Effector memory CD4-positive, alpha-beta T cell (primary cell): ENCODE measurements around the gene PTPRD.

ENCODE experiments used
- DNase-seq, 3 donors: peaks; one replicate each; pipeline ENCODE4 v3.0.0-alpha.2; 2020
- H3K27ac ChIP-seq: 2 replicates; pipeline ENCODE4 v1.7.0; 2013; ENCODE audit warnings: mild to moderate bottlenecking, low read length, moderate library complexity; ENCODE audit not compliant: insufficient read depth, poor library complexity, severe bottlenecking
- H3K27me3 ChIP-seq: replicated peaks from 2 replicates; pipeline ENCODE4 v1.7.0; 2013; ENCODE audit warnings: mild to moderate bottlenecking, low read length; ENCODE audit not compliant: insufficient read depth, control insufficient read depth, poor library complexity, severe bottlenecking
- H3K36me3 ChIP-seq: 2 replicates; pipeline ENCODE4 v1.7.0; 2013; ENCODE audit warnings: mild to moderate bottlenecking, low read length, moderate library complexity; ENCODE audit not compliant: control insufficient read depth, insufficient read depth
- H3K4me1 ChIP-seq: 2 replicates; pipeline ENCODE4 v1.7.0; 2013; ENCODE audit warnings: low read length, mild to moderate bottlenecking; ENCODE audit not compliant: control insufficient read depth, insufficient read depth, poor library complexity, severe bottlenecking
- H3K4me3 ChIP-seq: 2 replicates; pipeline ENCODE4 v1.7.0; 2013; ENCODE audit warnings: low read length, low read depth, mild to moderate bottlenecking; ENCODE audit not compliant: insufficient read depth, poor library complexity, severe bottlenecking
- H3K9me3 ChIP-seq: 2 replicates; pipeline ENCODE4 v1.7.0; 2013; ENCODE audit warnings: mild to moderate bottlenecking, low read length, moderate library complexity; ENCODE audit not compliant: control insufficient read depth

Gene PTPRD

GRCh38 chr9:8429768-8430167 lies 2183.0 kb downstream of the PTPRD start:
- H3K36me3 ChIP-seq = no peaks in the 10 kb centered on the region
- H3K9me3 ChIP-seq = no peaks in the 10 kb centered on the region
- no peak overlapping the region for H3K27ac ChIP-seq
- H3K4me1 ChIP-seq = no peaks in the 10 kb centered on the region
- no peak overlapping the region for H3K4me3 ChIP-seq
- no peak for DNase-seq
- H3K27me3 ChIP-seq = no peaks in the 10 kb centered on the region

GRCh38 chr9:8429157-8429556 lies 2183.6 kb downstream of the PTPRD start:
- H3K36me3 ChIP-seq = no peaks in the 10 kb centered on the region
- H3K9me3 ChIP-seq = no peaks in the 10 kb centered on the region
- H3K4me3 ChIP-seq = no peak overlapping the region
- H3K27me3 ChIP-seq = no peaks in the 10 kb centered on the region
- no peak overlapping the region for H3K27ac ChIP-seq
- H3K4me1 ChIP-seq = no peaks in the 10 kb centered on the region
- DNase-seq = no peak

GRCh38 chr9:8428389-8428788 lies 2184.4 kb downstream of the PTPRD start:
- no peaks in the 10 kb centered on the region for H3K4me1 ChIP-seq
- DNase-seq = no peak
- H3K9me3 ChIP-seq = no peaks in the 10 kb centered on the region
- no peaks in the 10 kb centered on the region for H3K36me3 ChIP-seq
- H3K4me3 ChIP-seq = no peak overlapping the region
- H3K27ac ChIP-seq = no peak overlapping the region
- H3K27me3 ChIP-seq = no peaks in the 10 kb centered on the region

GRCh38 chr9:8424786-8425410 lies 2187.9 kb downstream of the PTPRD start:
- Histone ChIP-seq H3K4me1 (no peaks in the 10 kb centered on the region), H3K9me3 (no peaks in the 10 kb centered on the region), H3K36me3 (no peaks in the 10 kb centered on the region), H3K4me3 (no peak overlapping the region), H3K27me3 (no peaks in the 10 kb centered on the region), H3K27ac (no peak overlapping the region)
- no peak for DNase-seq

- H3K36me3 ChIP-seq = no peaks in the 10 kb centered on the region
- H3K9me3 ChIP-seq = no peaks in the 10 kb centered on the region
- no peak for DNase-seq
- no peak overlapping the region for H3K4me3 ChIP-seq
- no peaks in the 10 kb centered on the region for H3K27me3 ChIP-seq
- no peaks in the 10 kb centered on the region for H3K4me1 ChIP-seq
- no peak overlapping the region for H3K27ac ChIP-seq
Measured at GRCh38 chr9:8420416-8420815, 2192.4 kb downstream of the PTPRD start.

- Histone ChIP-seq H3K27me3 (no peaks in the 10 kb centered on the region), H3K27ac (no peak overlapping the region), H3K4me1 (no peaks in the 10 kb centered on the region), H3K36me3 (no peaks in the 10 kb centered on the region), H3K9me3 (no peaks in the 10 kb centered on the region), H3K4me3 (no peak overlapping the region)
- DNase-seq = no peak
Measured at GRCh38 chr9:8419596-8420275, 2193.1 kb downstream of the PTPRD start.

GRCh38 chr9:8417341-8417740 lies 2195.5 kb downstream of the PTPRD start:
- Histone ChIP-seq H3K27ac (no peak overlapping the region), H3K4me3 (no peak overlapping the region), H3K36me3 (no peaks in the 10 kb centered on the region), H3K4me1 (no peaks in the 10 kb centered on the region), H3K9me3 (no peaks in the 10 kb centered on the region), H3K27me3 (no peaks in the 10 kb centered on the region)
- no peak for DNase-seq

GRCh38 chr9:8412327-8412726 lies 2200.5 kb downstream of the PTPRD start:
- H3K36me3 ChIP-seq = no peaks in the 10 kb centered on the region
- no peaks in the 10 kb centered on the region for H3K27me3 ChIP-seq
- H3K27ac ChIP-seq = no peak overlapping the region
- no peak for DNase-seq
- H3K4me1 ChIP-seq = no peaks in the 10 kb centered on the region
- H3K4me3 ChIP-seq = no peak overlapping the region
- H3K9me3 ChIP-seq = no peaks in the 10 kb centered on the region

- Histone ChIP-seq H3K4me1 (no peaks in the 10 kb centered on the region), H3K4me3 (no peak overlapping the region), H3K36me3 (no peaks in the 10 kb centered on the region), H3K9me3 (no peaks in the 10 kb centered on the region), H3K27me3 (no peaks in the 10 kb centered on the region), H3K27ac (no peak overlapping the region)
- no peak for DNase-seq
Measured at GRCh38 chr9:8408575-8409190, 2204.1 kb downstream of the PTPRD start.

GRCh38 chr9:8401961-8402705 lies 2210.7 kb downstream of the PTPRD start:
- Histone ChIP-seq H3K9me3 (no peaks in the 10 kb centered on the region), H3K27ac (no peak overlapping the region), H3K4me1 (no peaks in the 10 kb centered on the region), H3K4me3 (no peak overlapping the region), H3K36me3 (no peaks in the 10 kb centered on the region), H3K27me3 (no peaks in the 10 kb centered on the region)
- no peak for DNase-seq
